Small intestine (tissue), 7 donors: Measurements from ENCODE around the gene ZNF141. TPM values are rescaled to one million over a fixed set of nuclear protein-coding genes. Genes with fewer than 3 reads are reported as not detected.
A peak's percentile ranks its signal among the peaks of the same experiment; 100 is the strongest.

Experiments used
- DNase-seq, 2 donors: peaks; one replicate each; pipeline versions ENCODE4 v3.0.0 to v3.0.0-alpha.2; 2013
- FAIRE-seq: peaks from 2 replicates; lab custom pipeline; 2012; peaks lifted over from hg19 to GRCh38; lab: Jason Lieb, UNC
- H3K27ac ChIP-seq, 3 donors: one replicate each; pipeline ENCODE4 v1.5.1; 2013; ENCODE audit warnings: low read length in 2 of 3, mild to moderate bottlenecking in 2 of 3, control low read depth in 1 of 3, inconsistent platforms in 1 of 3, low read depth in 1 of 3, moderate library complexity in 1 of 3
- H3K27me3 ChIP-seq, 3 donors: one replicate each; pipeline ENCODE4 v1.6.1; 2013; ENCODE audit warnings: low read length in 3 of 3, inconsistent platforms in 1 of 3; ENCODE audit not compliant: control insufficient read depth in 3 of 3, insufficient read depth in 3 of 3
- H3K36me3 ChIP-seq, 3 donors: one replicate each; pipeline ENCODE4 v1.6.1; 2013; ENCODE audit warnings: low read length in 3 of 3, inconsistent platforms in 1 of 3, low read depth in 1 of 3, mild to moderate bottlenecking in 1 of 3, moderate library complexity in 1 of 3; ENCODE audit not compliant: control insufficient read depth in 3 of 3, insufficient read depth in 2 of 3
- H3K4me1 ChIP-seq, 3 donors: one replicate each; pipeline ENCODE4 v1.6.1; 2013; ENCODE audit warnings: low read length in 2 of 3, inconsistent platforms in 1 of 3, low read depth in 1 of 3, mild to moderate bottlenecking in 1 of 3, moderate library complexity in 1 of 3; ENCODE audit not compliant: control insufficient read depth in 3 of 3, insufficient read depth in 2 of 3
- H3K4me3 ChIP-seq, 3 donors: one replicate each; pipeline ENCODE4 v1.5.1; 2013; ENCODE audit warnings: low read length in 3 of 3, control low read depth in 1 of 3, inconsistent platforms in 1 of 3, low read depth in 1 of 3, mild to moderate bottlenecking in 1 of 3, moderate library complexity in 1 of 3
- H3K9me3 ChIP-seq, 2 donors: one replicate each; pipeline ENCODE4 v1.6.1; 2013; ENCODE audit warnings: low read depth in 1 of 2, low read length in 1 of 2; ENCODE audit not compliant: control insufficient read depth in 2 of 2, insufficient read depth in 1 of 2
- WGBS, 3 donors: extraction: QIAGEN DNeasy Blood & Tissue Kit; methylation state at CpG; one replicate each; pipeline ENCODE4 v1.1.7; 2013; 5-methylcytosine and 5-hydroxymethylcytosine counted together
- polyA plus RNA-seq, 4 donors: library from polyadenylated mRNA; stranded (reverse) in 3 of 4; unstranded in 1 of 4; fragments of 200-250 nt in 3 of 4; fragments of 120-200 nt in 1 of 4; gene quantifications; one replicate each; pipeline versions ENCODE4 v1.2.1 to v1.2.3, GENCODE V29; 2013
- donor health status: healthy with polysubstance abuse.
- donor health status: control.
- donor health status: control.
- donor health status: Bipolar disorder and iron deficiency.
- donor health status: healthy.

ZNF141 gene
- polyA plus RNA-seq, 4 donors = 1.9 to 26.7 (median 3.6) TPM

- H3K27ac ChIP-seq = no peak overlapping the region
- DNase-seq (no peak), FAIRE-seq (no peak)
- H3K4me1 ChIP-seq = no peaks in the 10 kb centered on the region
- peaks cover 0 to 11% (median 3%) of the 10 kb centered on the region in 3 donors for H3K27me3 ChIP-seq
- H3K9me3 ChIP-seq = peaks cover 0 to 21% of the 10 kb centered on the region in 2 donors
- WGBS, 3 donors = 71 to 79% (median 74%) methylated on average over 1 of the region's 1 CpG
- H3K36me3 ChIP-seq = no peaks in the 10 kb centered on the region
- no peak overlapping the region for H3K4me3 ChIP-seq
These were observed 27.8 kb upstream of the ZNF141 start for GRCh38 chr4:309807-310206.

DNA sequence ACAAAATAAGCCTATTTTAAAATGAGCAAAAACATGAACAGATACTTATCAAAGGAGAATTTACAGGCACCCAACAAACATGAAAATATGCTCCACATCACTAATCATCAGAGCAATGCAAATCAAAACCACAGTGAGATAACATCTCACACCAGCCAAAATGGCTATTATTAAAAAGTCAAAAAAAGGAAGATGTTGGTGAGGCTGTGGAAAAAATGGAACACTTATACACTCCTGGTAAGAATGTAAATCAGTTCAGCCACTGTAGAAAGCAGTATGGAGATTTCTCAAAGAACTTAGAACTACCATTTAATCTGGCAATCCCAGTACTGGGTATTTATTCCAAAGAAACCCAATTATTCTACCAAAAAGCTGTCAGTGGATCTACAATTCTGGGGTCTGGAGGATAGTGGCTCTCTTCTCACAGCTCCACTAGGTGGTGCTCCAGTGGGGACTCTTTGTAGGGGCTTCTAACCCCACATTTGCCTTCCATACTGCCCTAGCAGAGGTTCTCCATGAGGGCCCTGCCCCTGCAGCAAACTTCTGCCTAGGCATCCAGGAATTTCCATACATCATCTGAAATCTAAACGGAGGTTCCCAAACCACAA lies 23.2 kb upstream of the ZNF141 start:
- WGBS, 3 donors = 80 to 97% (median 88%) methylated on average over 1 of the region's 1 CpG
- Histone ChIP-seq H3K27me3 (no peaks in the 10 kb centered on the region), H3K4me1 (no peaks in the 10 kb centered on the region), H3K9me3 (peaks cover 0 to 39% of the 10 kb centered on the region in 2 donors), H3K27ac (no peak overlapping the region), H3K4me3 (no peak overlapping the region), H3K36me3 (no peaks in the 10 kb centered on the region)
- DNase-seq = no peak
- no peak for FAIRE-seq

DNA sequence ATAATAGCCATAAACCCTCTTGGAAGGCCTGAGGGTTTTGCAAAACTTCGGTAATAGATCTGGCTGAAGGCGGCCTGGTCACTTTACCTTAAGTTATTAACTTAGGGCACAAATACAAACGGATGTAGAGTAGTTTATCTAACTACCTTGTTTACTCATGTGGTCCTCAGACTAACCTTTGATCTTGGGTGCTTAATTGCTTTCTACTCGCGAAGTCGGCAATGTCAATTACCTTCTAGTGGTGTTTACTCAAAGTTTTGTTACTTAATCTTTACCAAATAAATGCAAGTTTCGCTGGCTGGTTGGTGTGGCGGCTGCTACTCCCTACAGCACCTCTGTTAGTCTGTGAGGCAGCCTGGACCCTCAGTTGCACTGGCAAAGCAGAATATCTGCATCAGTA lies 8.9 kb upstream of the ZNF141 start:
- FAIRE-seq (no peak), DNase-seq (no peak)
- Histone ChIP-seq H3K9me3 (peaks cover 1 to 37% of the 10 kb centered on the region in 2 donors), H3K4me1 (no peaks in the 10 kb centered on the region), H3K27ac (no peak overlapping the region), H3K27me3 (no peaks in the 10 kb centered on the region), H3K4me3 (no peak overlapping the region), H3K36me3 (peaks cover 0 to 2% (median 0%) of the 10 kb centered on the region in 3 donors)
- WGBS, 3 donors = 36 to 71% (median 61%) methylated on average over 8 of the region's 8 CpGs

DNA sequence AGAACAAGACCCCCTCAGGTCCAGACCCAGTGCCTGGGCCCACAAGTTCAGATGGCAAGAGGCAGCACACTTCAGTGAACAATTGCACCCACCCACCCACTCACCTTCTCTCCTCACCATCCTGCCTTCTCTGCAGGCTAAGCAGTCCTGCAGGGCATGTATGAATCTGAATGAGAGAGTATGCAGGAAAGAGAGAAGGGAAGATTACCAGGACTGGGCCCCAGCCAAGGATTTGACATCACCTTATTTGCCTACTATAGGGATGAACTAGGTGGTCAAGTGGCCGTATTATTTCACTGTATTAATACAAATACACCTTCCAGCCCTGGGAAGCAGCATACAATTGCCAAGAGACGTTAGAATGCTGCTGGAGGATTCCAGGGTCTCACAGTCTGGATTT lies 2.1 kb upstream of the ZNF141 start:
- H3K9me3 ChIP-seq = peaks cover 1 to 13% of the 10 kb centered on the region in 2 donors
- H3K27ac ChIP-seq = no peak overlapping the region
- DNase-seq (no peak), FAIRE-seq (no peak)
- H3K36me3 ChIP-seq = peaks cover 0 to 2% (median 0%) of the 10 kb centered on the region in 3 donors
- WGBS, 3 donors = 84 to 94% (median 93%) methylated on average over 2 of the region's 2 CpGs
- peaks cover 0 to 7% (median 2%) of the 10 kb centered on the region in 3 donors for H3K4me1 ChIP-seq
- H3K4me3 ChIP-seq = no peak overlapping the region
- H3K27me3 ChIP-seq = no peaks in the 10 kb centered on the region

- H3K4me1 ChIP-seq = peaks cover 0 to 7% (median 2%) of the 10 kb centered on the region in 3 donors
- peak overlapping the region; percentile 84 to 97 (median 93) for H3K27ac ChIP-seq
- H3K4me3 ChIP-seq = peak overlapping the region; percentile 53 to 87 (median 71)
- peaks cover 0 to 6% (median 0%) of the 10 kb centered on the region in 3 donors for H3K36me3 ChIP-seq
- FAIRE-seq (no peak), DNase-seq (peak in 1 of 2 donors; percentile 60)
- peaks cover 1 to 17% of the 10 kb centered on the region in 2 donors for H3K9me3 ChIP-seq
- 7 to 15% (median 14%) methylated on average over 56 to 71 of the region's 71 CpGs for WGBS, 3 donors
- no peaks in the 10 kb centered on the region for H3K27me3 ChIP-seq
These were observed 1.3 kb upstream of the ZNF141 start for GRCh38 chr4:336099-336892.

- WGBS, 3 donors = 0 to 1% (median 0%) methylated on average over 8 to 18 of the region's 18 CpGs
- FAIRE-seq (no peak), DNase-seq (no peak)
- H3K36me3 ChIP-seq = peaks cover 0 to 6% (median 0%) of the 10 kb centered on the region in 3 donors
- H3K27ac ChIP-seq = peak overlapping the region; percentile 84 to 97 (median 93)
- peaks cover 0 to 22% of the 10 kb centered on the region in 2 donors for H3K9me3 ChIP-seq
- peaks cover 0 to 7% (median 2%) of the 10 kb centered on the region in 3 donors for H3K4me1 ChIP-seq
- peak overlapping the region; percentile 53 to 87 (median 71) for H3K4me3 ChIP-seq
- no peaks in the 10 kb centered on the region for H3K27me3 ChIP-seq
These were observed 796 bp upstream of the ZNF141 start for GRCh38 chr4:336893-337142.

GRCh38 chr4:337932-338758 lies 531 bp downstream of the ZNF141 start:
- H3K27me3 ChIP-seq = no peaks in the 10 kb centered on the region
- FAIRE-seq (no peak), DNase-seq (peak in 1 of 2 donors; percentile 43)
- peaks cover 0 to 7% (median 2%) of the 10 kb centered on the region in 3 donors for H3K4me1 ChIP-seq
- H3K4me3 ChIP-seq = peak overlapping the region; percentile 71 to 90 (median 87)
- 2 to 9% (median 5%) methylated on average over 47 to 52 of the region's 52 CpGs for WGBS, 3 donors
- H3K27ac ChIP-seq = peak overlapping the region; percentile 64 to 97 (median 93)
- H3K36me3 ChIP-seq = peaks cover 0 to 6% (median 3%) of the 10 kb centered on the region in 3 donors
- peaks cover 0 to 35% of the 10 kb centered on the region in 2 donors for H3K9me3 ChIP-seq

DNA sequence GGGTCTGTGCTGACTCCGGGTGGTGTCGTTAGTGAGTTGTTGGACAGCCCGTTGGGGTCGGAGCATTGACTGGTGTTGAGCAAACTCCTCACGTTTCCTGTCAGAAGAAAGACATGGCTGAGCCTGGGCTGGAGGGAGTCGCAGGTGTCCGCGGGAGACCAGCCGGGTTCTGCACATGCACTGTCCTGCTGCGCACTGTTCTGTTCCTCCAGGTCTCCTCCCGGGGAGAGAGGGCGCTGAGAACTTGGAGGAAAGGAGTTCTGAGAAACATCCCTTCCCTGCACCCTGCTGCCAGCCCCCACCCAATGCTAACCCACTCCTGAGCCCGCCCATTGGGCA lies 1.1 kb downstream of the ZNF141 start:
- H3K27ac ChIP-seq = peak overlapping the region in 1 of 3 donors; percentile 97
- 34 to 60% (median 38%) methylated on average over 13 of the region's 13 CpGs for WGBS, 3 donors

More for the DNA sequence above, 1.1 kb downstream of the ZNF141 start:
- Histone ChIP-seq H3K27me3 (no peaks in the 10 kb centered on the region), H3K9me3 (peaks cover 0 to 37% of the 10 kb centered on the region in 2 donors), H3K4me3 (peak overlapping the region; percentile 71 to 90 (median 87)), H3K4me1 (peaks cover 0 to 7% (median 2%) of the 10 kb centered on the region in 3 donors), H3K36me3 (peaks cover 1 to 4% (median 3%) of the 10 kb centered on the region in 3 donors)
- DNase-seq (no peak), FAIRE-seq (no peak)
